Measurements from ENCODE around the gene EIF2AK3. TPM values are rescaled to one million over a fixed set of nuclear protein-coding genes. Genes with fewer than 3 reads are reported as not detected.
A peak's percentile ranks its signal among the peaks of the same experiment; 100 is the strongest.

EIF2AK3 gene
- total and polyA plus RNA-seq, 2 donors (not counting 1 experiment from before 2014, with no cell fraction given), result 40.2 to 57.9 TPM

DNA sequence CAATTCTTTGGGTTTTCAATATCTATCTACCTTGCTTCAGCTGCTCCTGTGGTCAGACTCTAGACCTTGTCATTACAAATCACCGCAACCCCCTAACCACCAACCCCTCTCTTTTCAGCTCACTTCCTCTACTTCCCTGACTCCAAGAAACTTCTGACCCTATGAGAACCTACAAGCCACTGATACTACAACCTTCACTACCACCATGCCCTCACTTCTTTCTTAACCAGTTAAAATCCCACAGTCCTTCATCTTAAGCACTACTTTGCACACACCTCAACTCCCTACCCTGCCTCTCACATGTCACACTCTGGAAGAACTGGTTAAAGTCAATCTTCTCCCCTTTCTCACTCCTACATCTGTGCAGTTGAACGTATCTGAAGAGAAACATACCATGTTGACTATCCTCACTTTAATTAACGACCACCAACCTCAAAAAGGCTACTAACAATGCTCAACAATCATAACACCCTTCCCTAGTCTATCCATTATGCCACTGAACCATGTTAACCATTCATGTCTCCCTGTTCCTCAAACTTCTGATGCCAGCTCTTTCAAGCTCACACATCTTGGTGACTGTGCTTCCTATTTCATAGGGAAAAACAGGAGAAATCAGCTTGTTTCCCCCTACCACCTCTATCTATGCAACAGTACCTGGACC lies 12.6 kb downstream of the EIF2AK3 start:
- POLR2A ChIA-PET, result no interaction called here
- TF ChIP-seq, protein P1, sequence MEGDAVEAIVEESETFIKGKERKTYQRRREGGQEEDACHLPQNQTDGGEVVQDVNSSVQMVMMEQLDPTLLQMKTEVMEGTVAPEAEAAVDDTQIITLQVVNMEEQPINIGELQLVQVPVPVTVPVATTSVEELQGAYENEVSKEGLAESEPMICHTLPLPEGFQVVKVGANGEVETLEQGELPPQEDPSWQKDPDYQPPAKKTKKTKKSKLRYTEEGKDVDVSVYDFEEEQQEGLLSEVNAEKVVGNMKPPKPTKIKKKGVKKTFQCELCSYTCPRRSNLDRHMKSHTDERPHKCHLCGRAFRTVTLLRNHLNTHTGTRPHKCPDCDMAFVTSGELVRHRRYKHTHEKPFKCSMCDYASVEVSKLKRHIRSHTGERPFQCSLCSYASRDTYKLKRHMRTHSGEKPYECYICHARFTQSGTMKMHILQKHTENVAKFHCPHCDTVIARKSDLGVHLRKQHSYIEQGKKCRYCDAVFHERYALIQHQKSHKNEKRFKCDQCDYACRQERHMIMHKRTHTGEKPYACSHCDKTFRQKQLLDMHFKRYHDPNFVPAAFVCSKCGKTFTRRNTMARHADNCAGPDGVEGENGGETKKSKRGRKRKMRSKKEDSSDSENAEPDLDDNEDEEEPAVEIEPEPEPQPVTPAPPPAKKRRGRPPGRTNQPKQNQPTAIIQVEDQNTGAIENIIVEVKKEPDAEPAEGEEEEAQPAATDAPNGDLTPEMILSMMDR (IDR thresholded peaks at IDR 0.05), result no peak
- TF ChIP-seq EZH2 (IDR thresholded peaks at IDR 0.05; ENCODE audit: borderline replicate concordance, insufficient read depth, low read depth, low read length, poor library complexity, severe bottlenecking), result no peak
- Histone ChIP-seq H4K20me1 (ENCODE audit: control insufficient read depth, insufficient read depth, low read length, poor library complexity, severe bottlenecking) (no peaks in the 10 kb centered on the region), H3K4me3 (ENCODE audit: control extremely low read depth in 1 of 5, extremely low read depth in 1 of 5, insufficient read depth in 1 of 5, low read depth in 2 of 5, low read length in 4 of 5) (peak overlapping the region in 1 of 5 experiments; percentile 29), H2AFZ (ENCODE audit: insufficient read depth, low read depth, low read length, poor library complexity, severe bottlenecking) (no peak overlapping the region), H3K9ac (ENCODE audit: low read length) (peak overlapping the region; percentile 6), H3K36me3 (replicated peaks in 1 of 2; ENCODE audit: control extremely low read depth in 1 of 2, control insufficient read depth in 1 of 2, extremely low read depth in 1 of 2, insufficient read depth in 2 of 2, low read length in 1 of 2) (peaks cover 0 to 25% of the 10 kb centered on the region in 2 experiments), H3K27me3 (replicated peaks in 1 of 4; ENCODE audit: control extremely low read depth in 1 of 4, control insufficient read depth in 3 of 4, insufficient read depth in 4 of 4, low read length in 3 of 4) (no peaks in the 10 kb centered on the region), H3K79me2 (ENCODE audit: control insufficient read depth, insufficient read depth, low read length) (peaks cover 99% of the 10 kb centered on the region), H3K27ac (ENCODE audit: low read length in 2 of 2) (peak overlapping the region; percentile 61 to 84), H3K4me2 (replicated peaks; ENCODE audit: low read depth, low read length, poor library complexity, severe bottlenecking) (peak overlapping the region; percentile 80), H3K4me1 (ENCODE audit: control insufficient read depth in 2 of 2, insufficient read depth in 2 of 2, low read length in 2 of 2) (peaks cover 64 to 69% of the 10 kb centered on the region in 2 donors), H3K9me3 (ENCODE audit: control extremely low read depth in 1 of 3, control insufficient read depth in 2 of 3, insufficient read depth in 1 of 3, low read length in 2 of 3) (no peaks in the 10 kb centered on the region)
- Mint-ChIP-seq H3K9me3 (ENCODE audit: insufficient read depth) (no peaks in the 10 kb centered on the region), H3K27me3 (no peaks in the 10 kb centered on the region), H3K27ac (no peak overlapping the region), H3K4me1 (peaks cover 51% of the 10 kb centered on the region), H3K4me3 (no peak overlapping the region)
- 62% methylated on average over 3 of the region's 3 CpGs for WGBS (ENCODE audit: insufficient coverage)
- CTCF ChIA-PET, result interaction anchor here (0.8 to 1.2 kb wide), 4 partner anchors 8 to 55 kb away, joined by 3 to 4 read pairs (median 3); partner anchors contain the start of gene EIF2AK3
- intact Hi-C loops (cut with micrococcal nuclease), result no loop called here
- DNase-seq, result peak; percentile 41
- ATAC-seq (ENCODE audit: low read depth), result peak; percentile 31

DNA sequence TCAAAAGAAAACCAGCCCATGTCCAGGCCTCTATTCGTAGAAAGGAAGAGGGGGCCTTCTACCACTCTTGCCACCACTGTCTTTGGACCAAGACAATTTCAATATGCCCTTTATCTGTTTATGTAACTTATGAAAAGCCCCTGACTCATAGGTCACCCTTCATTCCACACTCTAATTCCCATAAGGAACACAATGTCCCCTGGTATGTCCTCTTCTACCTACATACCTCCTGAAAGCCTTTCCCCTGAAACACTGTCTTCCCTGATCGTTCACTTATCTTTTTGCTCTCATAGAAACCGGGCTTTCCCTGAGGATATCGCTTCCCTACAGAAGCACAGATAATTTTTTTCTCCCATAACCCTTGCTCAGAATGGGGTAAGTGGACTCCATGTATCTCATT lies 13.3 kb downstream of the EIF2AK3 start:
- Histone ChIP-seq H3K4me3 (ENCODE audit: control extremely low read depth in 1 of 5, extremely low read depth in 1 of 5, insufficient read depth in 1 of 5, low read depth in 2 of 5, low read length in 4 of 5) (peak overlapping the region in 1 of 5 experiments; percentile 6), H3K27me3 (replicated peaks in 1 of 4; ENCODE audit: control extremely low read depth in 1 of 4, control insufficient read depth in 3 of 4, insufficient read depth in 4 of 4, low read length in 3 of 4) (no peaks in the 10 kb centered on the region), H4K20me1 (ENCODE audit: control insufficient read depth, insufficient read depth, low read length, poor library complexity, severe bottlenecking) (no peaks in the 10 kb centered on the region), H3K27ac (ENCODE audit: low read length in 2 of 2) (peak overlapping the region; percentile 27 to 84), H3K9ac (ENCODE audit: low read length) (no peak overlapping the region), H3K79me2 (ENCODE audit: control insufficient read depth, insufficient read depth, low read length) (peaks cover 99% of the 10 kb centered on the region), H3K4me1 (ENCODE audit: control insufficient read depth in 2 of 2, insufficient read depth in 2 of 2, low read length in 2 of 2) (peaks cover 67 to 71% of the 10 kb centered on the region in 2 donors), H2AFZ (ENCODE audit: insufficient read depth, low read depth, low read length, poor library complexity, severe bottlenecking) (no peak overlapping the region), H3K4me2 (replicated peaks; ENCODE audit: low read depth, low read length, poor library complexity, severe bottlenecking) (peak overlapping the region; percentile 80), H3K36me3 (replicated peaks in 1 of 2; ENCODE audit: control extremely low read depth in 1 of 2, control insufficient read depth in 1 of 2, extremely low read depth in 1 of 2, insufficient read depth in 2 of 2, low read length in 1 of 2) (peaks cover 0 to 25% of the 10 kb centered on the region in 2 experiments), H3K9me3 (ENCODE audit: control extremely low read depth in 1 of 3, control insufficient read depth in 2 of 3, insufficient read depth in 1 of 3, low read length in 2 of 3) (no peaks in the 10 kb centered on the region)
- TF ChIP-seq, protein P1 (IDR thresholded peaks at IDR 0.05), result no peak
- no peak for TF ChIP-seq EZH2 (IDR thresholded peaks at IDR 0.05; ENCODE audit: borderline replicate concordance, insufficient read depth, low read depth, low read length, poor library complexity, severe bottlenecking)
- Mint-ChIP-seq H3K27me3 (no peaks in the 10 kb centered on the region), H3K4me3 (no peak overlapping the region), H3K9me3 (ENCODE audit: insufficient read depth) (no peaks in the 10 kb centered on the region), H3K4me1 (peaks cover 51% of the 10 kb centered on the region), H3K27ac (no peak overlapping the region)
- ChIA-PET CTCF (interaction anchor here (1.0 kb wide), 1 partner anchor 13 kb away, joined by 4 read pairs; the partner anchor contains the start of gene EIF2AK3), POLR2A (no interaction called here)
- no peak for ATAC-seq (ENCODE audit: low read depth)
- no peak for DNase-seq
- intact Hi-C loops (cut with micrococcal nuclease), result no loop called here
- 95% methylated on average over 3 of the region's 4 CpGs for WGBS (ENCODE audit: insufficient coverage)
